Thyroid gland (tissue), 4 donors: Measurements from ENCODE around the gene ASPHD1. TPM values are rescaled to one million over a fixed set of nuclear protein-coding genes. Genes with fewer than 3 reads are reported as not detected.

Source experiments
- DNase-seq, 2 donors: peaks; one replicate each; pipeline ENCODE4 v3.0.0-alpha.2; 2019
- H3K27ac ChIP-seq, 3 donors: fragments of 200-600 bp; sonication (generic); 1 replicate in 2 of 3; 2 replicates in 1 of 3; pipeline ENCODE4 v1.5.1; 2016 to 2019; ENCODE audit warnings: mild to moderate bottlenecking in 1 of 3, moderate library complexity in 1 of 3
- H3K27me3 ChIP-seq: fragments of 200-600 bp; sonication (generic); one replicate; pipeline ENCODE4 v1.5.1; 2019
- H3K36me3 ChIP-seq, 2 donors: fragments of 200-600 bp; sonication (generic); one replicate each; pipeline ENCODE4 v1.5.1; 2016 to 2019
- H3K4me1 ChIP-seq, 2 donors: fragments of 200-600 bp; sonication (generic); one replicate each; pipeline ENCODE4 v1.5.1; 2017 to 2019
- H3K4me3 ChIP-seq, 3 donors: fragments of 200-600 bp; sonication (generic); replicated peaks in 1 of 3; 1 replicate in 2 of 3; 2 replicates in 1 of 3; pipeline ENCODE4 v1.5.1; 2016; ENCODE audit warnings: mild to moderate bottlenecking in 1 of 3
- H3K9me3 ChIP-seq: fragments of 200-600 bp; sonication (generic); one replicate; pipeline ENCODE4 v1.5.1; 2017
- POLR2A ChIP-seq, 2 donors: fragments of 450-650 bp; IDR thresholded peaks; one replicate each; pipeline ENCODE4 v1.6.1; 2017; ENCODE audit warnings: antibody characterized with exemption in 2 of 2, mild to moderate bottlenecking in 2 of 2, moderate library complexity in 1 of 2
- WGBS, 2 donors: methylation state at CpG; one replicate each; pipeline ENCODE4 v1.1.5; 2017; 5-methylcytosine and 5-hydroxymethylcytosine counted together
- intact Hi-C: fragments of 100-400 bp; cut with DNase I; formaldehyde crosslinking; loops from one replicate; pipeline ENCODE4 v1.15.1; 2023
- total RNA-seq, 4 donors: library from RNA; depleted of rRNA; stranded (reverse); fragments of >200 nt; gene quantifications; one replicate each; pipeline ENCODE4 v1.2.3, GENCODE V29; 2016
- TF ChIP-seq, protein P1 (sequence below), 6 experiments: fragments of 200-600 bp in 3 of 6; fragments of 450-650 bp in 3 of 6; sonication (generic) in 3 of 6; IDR thresholded peaks; one replicate each; pipeline ENCODE4 v1.5.1; 2016 to 2019; ENCODE audit warnings: antibody characterized with exemption in 6 of 6, mild to moderate bottlenecking in 2 of 6, inconsistent platforms in 1 of 6, moderate library complexity in 1 of 6

The ASPHD1 gene
- total RNA-seq, 4 donors from 2014 or later: not detected

DNA sequence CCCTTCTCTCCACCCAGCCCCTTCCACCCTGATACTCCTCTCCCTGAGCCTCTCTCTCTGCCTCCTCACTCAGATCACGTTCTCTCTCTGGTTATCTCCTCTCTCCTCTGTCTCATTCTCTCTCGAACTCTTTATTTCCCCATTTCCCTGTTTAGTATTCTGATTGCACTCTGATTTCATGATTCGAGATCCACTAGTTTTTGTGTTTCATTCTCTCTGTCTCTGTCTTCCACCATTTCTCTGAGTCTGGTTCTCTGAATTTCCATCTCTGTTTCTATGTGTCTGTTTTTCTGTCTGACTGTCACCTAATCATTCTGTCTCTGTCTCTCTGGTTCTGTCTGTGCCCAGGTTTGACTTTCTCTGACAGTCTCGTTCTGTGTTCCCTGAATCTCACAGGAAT is 3.0 kb upstream of the ASPHD1 start:
- no peak for DNase-seq
- H3K4me3 ChIP-seq: no peak overlapping the region
- no peaks in the 10 kb centered on the region for H3K36me3 ChIP-seq
- H3K27ac ChIP-seq: no peak overlapping the region
- 50 to 51% methylated on average over 4 of the region's 4 CpGs for WGBS, 2 donors
- no peaks in the 10 kb centered on the region for H3K9me3 ChIP-seq
- H3K4me1 ChIP-seq: peaks cover 6 to 16% of the 10 kb centered on the region in 2 donors
- H3K27me3 ChIP-seq: no peaks in the 10 kb centered on the region
- intact Hi-C loops: no loop called here
- no peak for TF ChIP-seq POLR2A (IDR thresholded peaks at IDR 0.05)
- TF ChIP-seq, protein P1, sequence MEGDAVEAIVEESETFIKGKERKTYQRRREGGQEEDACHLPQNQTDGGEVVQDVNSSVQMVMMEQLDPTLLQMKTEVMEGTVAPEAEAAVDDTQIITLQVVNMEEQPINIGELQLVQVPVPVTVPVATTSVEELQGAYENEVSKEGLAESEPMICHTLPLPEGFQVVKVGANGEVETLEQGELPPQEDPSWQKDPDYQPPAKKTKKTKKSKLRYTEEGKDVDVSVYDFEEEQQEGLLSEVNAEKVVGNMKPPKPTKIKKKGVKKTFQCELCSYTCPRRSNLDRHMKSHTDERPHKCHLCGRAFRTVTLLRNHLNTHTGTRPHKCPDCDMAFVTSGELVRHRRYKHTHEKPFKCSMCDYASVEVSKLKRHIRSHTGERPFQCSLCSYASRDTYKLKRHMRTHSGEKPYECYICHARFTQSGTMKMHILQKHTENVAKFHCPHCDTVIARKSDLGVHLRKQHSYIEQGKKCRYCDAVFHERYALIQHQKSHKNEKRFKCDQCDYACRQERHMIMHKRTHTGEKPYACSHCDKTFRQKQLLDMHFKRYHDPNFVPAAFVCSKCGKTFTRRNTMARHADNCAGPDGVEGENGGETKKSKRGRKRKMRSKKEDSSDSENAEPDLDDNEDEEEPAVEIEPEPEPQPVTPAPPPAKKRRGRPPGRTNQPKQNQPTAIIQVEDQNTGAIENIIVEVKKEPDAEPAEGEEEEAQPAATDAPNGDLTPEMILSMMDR (IDR thresholded peaks at IDR 0.05): no peak

- no peaks in the 10 kb centered on the region for H3K27me3 ChIP-seq
- H3K4me3 ChIP-seq: no peak overlapping the region
- no peaks in the 10 kb centered on the region for H3K9me3 ChIP-seq
- 12 to 13% methylated on average over 9 of the region's 9 CpGs for WGBS, 2 donors
- no peak for TF ChIP-seq POLR2A (IDR thresholded peaks at IDR 0.05)
- TF ChIP-seq, protein P1 (IDR thresholded peaks at IDR 0.05): no peak
- intact Hi-C loops: no loop called here
- H3K36me3 ChIP-seq: no peaks in the 10 kb centered on the region
- peaks cover 6 to 16% of the 10 kb centered on the region in 2 donors for H3K4me1 ChIP-seq
- no peak for DNase-seq
- no peak overlapping the region for H3K27ac ChIP-seq
Observed at GRCh38 chr16:29898135-29898803, 2.0 kb upstream of the ASPHD1 start.

- Histone ChIP-seq H3K4me1 (peaks cover 6 to 16% of the 10 kb centered on the region in 2 donors), H3K36me3 (no peaks in the 10 kb centered on the region), H3K27ac (no peak overlapping the region), H3K27me3 (no peaks in the 10 kb centered on the region), H3K4me3 (no peak overlapping the region), H3K9me3 (no peaks in the 10 kb centered on the region)
- WGBS, 2 donors: 2 to 4% methylated on average over 25 of the region's 25 CpGs
- TF ChIP-seq, protein P1 (IDR thresholded peaks at IDR 0.05): no peak
- TF ChIP-seq POLR2A (IDR thresholded peaks at IDR 0.05): no peak
- intact Hi-C loops: no loop called here
- DNase-seq: no peak
Observed at GRCh38 chr16:29898804-29899515, 1.3 kb upstream of the ASPHD1 start.

- intact Hi-C loops: no loop called here
- no peaks in the 10 kb centered on the region for H3K9me3 ChIP-seq
- WGBS, 2 donors: 1% methylated on average over 23 to 28 of the region's 29 CpGs
- no peaks in the 10 kb centered on the region for H3K27me3 ChIP-seq
- no peak within 1 kb of the TSS for H3K27ac ChIP-seq
- H3K4me1 ChIP-seq: peaks cover 6 to 16% of the 10 kb centered on the region in 2 donors
- peak within 1 kb of the TSS in 1 of 3 donors; percentile 44 for H3K4me3 ChIP-seq
- H3K36me3 ChIP-seq: no peaks in the 10 kb centered on the region
- TF ChIP-seq, protein P1 (IDR thresholded peaks at IDR 0.05): no peak
- TF ChIP-seq POLR2A (IDR thresholded peaks at IDR 0.05): no peak
- peak in 1 of 2 donors; percentile 12 for DNase-seq
Observed at GRCh38 chr16:29899516-29900101, 679 bp upstream of the ASPHD1 start, which contains the start of gene SEZ6L2. Gene SEZ6L2 (minus strand): TSS chr16:29899550. CDS start chr16:29899019, 531 bp downstream.
